SK-N-SH (cell line): ENCODE results near the gene ACVR1C. TPM values are rescaled to one million over a fixed set of nuclear protein-coding genes. Genes with fewer than 3 reads are reported as not detected.
"Not testable (repeated sequence)": the region's sequence is repeated elsewhere in the genome, so short reads cannot be mapped to it uniquely, and the experiment has no call there.

Source experiments
- CTCF ChIA-PET: fragments of 300-600, 350-600 bp; formaldehyde crosslinking; extraction: SDS; loops from one replicate; lab custom pipeline; 2021; lab: Yijun Ruan, JAX
- POLR2A ChIA-PET: fragments of 350-600 bp; sonication (Branson Sonifier 250); formaldehyde crosslinking; extraction: SDS; loops from one replicate; lab custom pipeline; 2020; ENCODE audit warnings: antibody characterized with exemption, inconsistent platforms; lab: Yijun Ruan, JAX
- DNase-seq: peaks from one replicate; pipeline ENCODE4 v3.0.0; 2012
- H2AFZ ChIP-seq: fragments of 200-600 bp; sonication (generic); 2 replicates; pipeline ENCODE4 v1.8.1; 2016; ENCODE audit warnings: antibody characterized with exemption, mild to moderate bottlenecking, low read depth
- H3F3A ChIP-seq: fragments of 200-600 bp; sonication (generic); replicated peaks from 2 replicates; pipeline ENCODE3; 2016; ENCODE audit warnings: antibody characterized with exemption, mild to moderate bottlenecking; ENCODE audit not compliant: insufficient read depth
- H3K27ac ChIP-seq, 2 experiments: fragments of 200-500 bp in 1 of 2; fragments of 200-600 bp in 1 of 2; sonication (Bioruptor generic) in 1 of 2; sonication (generic), shearing (Covaris generic) in 1 of 2; 2 replicates each; pipeline versions ENCODE4 v1.5.1 to v1.6.1; 2014 to 2016; ENCODE audit warnings: low read depth in 2 of 2, inconsistent platforms in 1 of 2, low read length in 1 of 2, mild to moderate bottlenecking in 1 of 2, mixed read lengths in 1 of 2
- H3K27me3 ChIP-seq: fragments of 200-600 bp; sonication (generic), shearing (Covaris generic); 2 replicates; pipeline ENCODE4 v1.6.1; 2016; ENCODE audit warnings: mixed run types; ENCODE audit not compliant: insufficient read depth
- H3K36me3 ChIP-seq, 2 experiments: fragments of 200-500 bp in 1 of 2; fragments of 200-600 bp in 1 of 2; sonication (Bioruptor generic) in 1 of 2; sonication (generic) in 1 of 2; replicated peaks in 1 of 2; 2 replicates each; pipeline versions ENCODE3 to v1.5.1; 2014 to 2016; ENCODE audit warnings: low read length in 1 of 2, mild to moderate bottlenecking in 1 of 2; ENCODE audit not compliant: insufficient read depth in 2 of 2, control insufficient read depth in 1 of 2
- H3K4me1 ChIP-seq, 2 experiments: fragments of 200-500 bp in 1 of 2; fragments of 200-600 bp in 1 of 2; sonication (Bioruptor generic) in 1 of 2; sonication (generic), shearing (Covaris generic) in 1 of 2; 2 replicates each; pipeline versions ENCODE4 v1.5.1 to v1.6.1; 2014 to 2016; ENCODE audit warnings: low read depth in 1 of 2, low read length in 1 of 2, mixed run types in 1 of 2; ENCODE audit not compliant: insufficient read depth in 2 of 2, control insufficient read depth in 1 of 2
- H3K4me2 ChIP-seq: fragments of 200-600 bp; sonication (generic), shearing (Covaris generic); 2 replicates; pipeline ENCODE4 v1.6.1; 2017; ENCODE audit warnings: mixed run types
- H3K4me3 ChIP-seq, 2 experiments: fragments of 200-500 bp in 1 of 2; fragments of 200-600 bp in 1 of 2; sonication (Bioruptor generic) in 1 of 2; sonication (generic), shearing (Covaris generic) in 1 of 2; 2 replicates each; pipeline versions ENCODE4 v1.5.1 to v1.8.1; 2014 to 2016; ENCODE audit warnings: low read depth in 2 of 2, inconsistent platforms in 1 of 2, low read length in 1 of 2, mild to moderate bottlenecking in 1 of 2, mixed read lengths in 1 of 2, moderate library complexity in 1 of 2
- H3K79me2 ChIP-seq: fragments of 200-600 bp; sonication (generic); 2 replicates; pipeline ENCODE4 v1.8.1; 2017; ENCODE audit warnings: mild to moderate bottlenecking; ENCODE audit not compliant: insufficient read depth
- H3K9ac ChIP-seq: fragments of 200-600 bp; sonication (generic); 2 replicates; pipeline ENCODE4 v1.6.1; 2017; ENCODE audit warnings: mixed run types
- H3K9me2 ChIP-seq: fragments of 200-600 bp; sonication (generic); 2 replicates; pipeline ENCODE4 v1.6.1; 2017; ENCODE audit warnings: mixed run types
- H3K9me3 ChIP-seq: fragments of 200-600 bp; sonication (generic); 2 replicates; pipeline ENCODE4 v1.6.1; 2017; ENCODE audit warnings: mixed run types, mild to moderate bottlenecking, moderate library complexity
- H4K20me1 ChIP-seq: fragments of 200-600 bp; sonication (generic); 2 replicates; pipeline ENCODE4 v1.6.1; 2017; ENCODE audit warnings: mild to moderate bottlenecking, mixed run types; ENCODE audit not compliant: insufficient read depth
- ELF1 ChIP-seq: IDR thresholded peaks from 2 replicates; pipeline ENCODE4 v1.4.0; 2012
- EZH2phosphoT487 ChIP-seq: fragments of 200-600 bp; sonication (generic); IDR thresholded peaks from 2 replicates; pipeline ENCODE4 v1.6.1; 2017; ENCODE audit warnings: low read depth, mixed run types, mild to moderate bottlenecking, antibody characterized with exemption, moderate library complexity, borderline replicate concordance
- FOXJ3 ChIP-seq: sonication (generic); formaldehyde crosslinking; IDR thresholded peaks from 2 replicates; pipeline ENCODE4 v1.5.1; 2020; ENCODE audit warnings: mild to moderate bottlenecking, missing genetic modification reagents
- MXI1 ChIP-seq: IDR thresholded peaks from 2 replicates; pipeline ENCODE4 v1.6.1; 2012; ENCODE audit warnings: mild to moderate bottlenecking, low read depth, low read length, improper control_type of control experiment
- NFIC ChIP-seq: IDR thresholded peaks from 2 replicates; pipeline ENCODE4 v1.4.0; 2012; ENCODE audit warnings: borderline replicate concordance
- NRF1 ChIP-seq: IDR thresholded peaks from 2 replicates; pipeline ENCODE4 v1.6.1; 2012; ENCODE audit warnings: low read depth, mild to moderate bottlenecking, low read length
- RAD21 ChIP-seq: IDR thresholded peaks from 2 replicates; pipeline ENCODE4 v1.6.1; 2012; ENCODE audit warnings: mild to moderate bottlenecking, low read length
- RXRA ChIP-seq: IDR thresholded peaks from 2 replicates; pipeline ENCODE4 v1.4.0; 2012; ENCODE audit warnings: low read depth, mild to moderate bottlenecking, borderline replicate concordance
- SIN3A ChIP-seq: IDR thresholded peaks from 2 replicates; pipeline ENCODE4 v1.6.1; 2012; ENCODE audit warnings: low read depth, mild to moderate bottlenecking, low read length, moderate library complexity, borderline replicate concordance
- SMC3 ChIP-seq: IDR thresholded peaks from 2 replicates; pipeline ENCODE4 v1.6.1; 2012; ENCODE audit warnings: low read depth, low read length, improper control_type of control experiment
- TAF1 ChIP-seq: IDR thresholded peaks from 2 replicates; pipeline ENCODE4 v1.6.1; 2012; ENCODE audit warnings: low read depth, mild to moderate bottlenecking, low read length, moderate library complexity, borderline replicate concordance
- WGBS: methylation state at CpG from one replicate; pipeline ENCODE4 v1.1.6; 2017; ENCODE audit warnings: low lambda C conversion rate; 5-methylcytosine and 5-hydroxymethylcytosine counted together
- polyA plus RNA-seq, 3 experiments: library from polyadenylated mRNA; depleted of rRNA; stranded (reverse); fragments of >200 nt; gene quantifications; 2 replicates each; pipeline ENCODE4 v1.2.3, GENCODE V29; 2012
- TF ChIP-seq, protein P1 (sequence below): fragments of 200-600 bp; sonication (generic); IDR thresholded peaks from 2 replicates; pipeline ENCODE4 v1.6.1; 2017; ENCODE audit warnings: antibody characterized with exemption, mild to moderate bottlenecking, moderate library complexity
- TF ChIP-seq, protein P2 (sequence below): IDR thresholded peaks from 2 replicates; pipeline ENCODE4 v1.4.0; 2012; ENCODE audit warnings: low read depth, borderline replicate concordance
- TF ChIP-seq, protein P3 (sequence below): IDR thresholded peaks from 2 replicates; pipeline ENCODE4 v1.4.0; 2012; ENCODE audit warnings: low read depth, borderline replicate concordance

The ACVR1C gene
- polyA plus RNA-seq, 1 of the 3 experiments (the other 2 are of a cell fraction), result 0.03 TPM

GRCh38 chr2:157514966-157515365, 113.7 kb downstream of the ACVR1C start:
- DNase-seq, H2AFZ ChIP-seq, H3K9me2 ChIP-seq, H3K4me1 ChIP-seq, CTCF ChIA-PET, H3K27me3 ChIP-seq, H4K20me1 ChIP-seq, H3K9me3 ChIP-seq, H3K27ac ChIP-seq, H3K9ac ChIP-seq, H3F3A ChIP-seq, H3K79me2 ChIP-seq, H3K4me3 ChIP-seq, H3K36me3 ChIP-seq, POLR2A ChIA-PET, H3K4me2 ChIP-seq: not testable (repeated sequence)
- 62% methylated on average over 15 of the region's 15 CpGs for WGBS

- peak; percentile 6 for DNase-seq
- H3F3A ChIP-seq, result no peaks in the 10 kb centered on the region
- no peaks in the 10 kb centered on the region for H3K9me3 ChIP-seq
- no peaks in the 10 kb centered on the region for H4K20me1 ChIP-seq
- no peak overlapping the region for H3K4me2 ChIP-seq
- H2AFZ ChIP-seq, result no peak overlapping the region
- WGBS, result 0% methylated on average over 2 of the region's 2 CpGs
- no peaks in the 10 kb centered on the region; the same call in 1 of the 2 replicates for H3K27me3 ChIP-seq
- POLR2A ChIA-PET, result no interaction called here
- H3K4me3 ChIP-seq, result no peak overlapping the region
- H3K4me1 ChIP-seq, result no peaks in the 10 kb centered on the region
- no peak overlapping the region for H3K27ac ChIP-seq
- TF ChIP-seq TAF1 (no peak), RAD21 (peak; percentile 22; the same call in 1 of the 2 replicates), NFIC (no peak), ELF1 (no peak)
- CTCF ChIA-PET, result interaction anchor here (0.9 to 2.0 kb wide), 4 partner anchors 12 to 504 kb away, joined by 3 to 6 read pairs (median 4); no protein-coding TSS in a partner anchor
- H3K9me2 ChIP-seq, result no peaks in the 10 kb centered on the region
- no peaks in the 10 kb centered on the region for H3K79me2 ChIP-seq
- H3K36me3 ChIP-seq, result no peaks in the 10 kb centered on the region
- no peak overlapping the region for H3K9ac ChIP-seq
Observed at GRCh38 chr2:157509744-157510143, 118.9 kb downstream of the ACVR1C start.

DNA sequence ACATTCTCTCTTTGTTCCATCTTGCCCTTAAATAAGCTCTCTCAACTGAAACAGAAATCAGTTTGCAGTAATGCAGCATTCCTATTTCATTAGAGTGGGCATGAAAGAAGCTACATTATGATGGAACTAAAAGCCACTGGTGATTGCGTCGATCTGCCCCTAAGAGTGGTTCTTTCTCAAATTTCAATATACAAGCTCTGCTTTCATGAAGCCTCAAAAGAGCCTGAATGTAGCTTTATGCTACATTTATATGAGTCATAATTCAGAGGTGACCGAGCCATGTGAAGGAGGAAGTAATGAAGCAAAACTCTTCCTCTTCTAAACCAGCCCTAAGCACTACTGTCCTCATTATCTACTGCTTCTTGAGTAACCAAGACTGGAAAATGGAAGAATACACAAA, 120.0 kb downstream of the ACVR1C start:
- H3K9me2 ChIP-seq, result no peaks in the 10 kb centered on the region
- no peaks in the 10 kb centered on the region; the same call in 1 of the 2 replicates for H3K27me3 ChIP-seq
- H3K4me2 ChIP-seq, result no peak overlapping the region
- no peak overlapping the region for H2AFZ ChIP-seq
- H3K4me1 ChIP-seq, result no peaks in the 10 kb centered on the region
- no peak for TF ChIP-seq SMC3
- TF ChIP-seq NRF1, result no peak
- no peak for TF ChIP-seq SIN3A
- TF ChIP-seq EZH2phosphoT487, result no peak
- TF ChIP-seq FOXJ3 (CRISPR knock-in tag), result no peak
- TF ChIP-seq, protein P1, sequence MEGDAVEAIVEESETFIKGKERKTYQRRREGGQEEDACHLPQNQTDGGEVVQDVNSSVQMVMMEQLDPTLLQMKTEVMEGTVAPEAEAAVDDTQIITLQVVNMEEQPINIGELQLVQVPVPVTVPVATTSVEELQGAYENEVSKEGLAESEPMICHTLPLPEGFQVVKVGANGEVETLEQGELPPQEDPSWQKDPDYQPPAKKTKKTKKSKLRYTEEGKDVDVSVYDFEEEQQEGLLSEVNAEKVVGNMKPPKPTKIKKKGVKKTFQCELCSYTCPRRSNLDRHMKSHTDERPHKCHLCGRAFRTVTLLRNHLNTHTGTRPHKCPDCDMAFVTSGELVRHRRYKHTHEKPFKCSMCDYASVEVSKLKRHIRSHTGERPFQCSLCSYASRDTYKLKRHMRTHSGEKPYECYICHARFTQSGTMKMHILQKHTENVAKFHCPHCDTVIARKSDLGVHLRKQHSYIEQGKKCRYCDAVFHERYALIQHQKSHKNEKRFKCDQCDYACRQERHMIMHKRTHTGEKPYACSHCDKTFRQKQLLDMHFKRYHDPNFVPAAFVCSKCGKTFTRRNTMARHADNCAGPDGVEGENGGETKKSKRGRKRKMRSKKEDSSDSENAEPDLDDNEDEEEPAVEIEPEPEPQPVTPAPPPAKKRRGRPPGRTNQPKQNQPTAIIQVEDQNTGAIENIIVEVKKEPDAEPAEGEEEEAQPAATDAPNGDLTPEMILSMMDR, result no peak
- TF ChIP-seq, protein P2, sequence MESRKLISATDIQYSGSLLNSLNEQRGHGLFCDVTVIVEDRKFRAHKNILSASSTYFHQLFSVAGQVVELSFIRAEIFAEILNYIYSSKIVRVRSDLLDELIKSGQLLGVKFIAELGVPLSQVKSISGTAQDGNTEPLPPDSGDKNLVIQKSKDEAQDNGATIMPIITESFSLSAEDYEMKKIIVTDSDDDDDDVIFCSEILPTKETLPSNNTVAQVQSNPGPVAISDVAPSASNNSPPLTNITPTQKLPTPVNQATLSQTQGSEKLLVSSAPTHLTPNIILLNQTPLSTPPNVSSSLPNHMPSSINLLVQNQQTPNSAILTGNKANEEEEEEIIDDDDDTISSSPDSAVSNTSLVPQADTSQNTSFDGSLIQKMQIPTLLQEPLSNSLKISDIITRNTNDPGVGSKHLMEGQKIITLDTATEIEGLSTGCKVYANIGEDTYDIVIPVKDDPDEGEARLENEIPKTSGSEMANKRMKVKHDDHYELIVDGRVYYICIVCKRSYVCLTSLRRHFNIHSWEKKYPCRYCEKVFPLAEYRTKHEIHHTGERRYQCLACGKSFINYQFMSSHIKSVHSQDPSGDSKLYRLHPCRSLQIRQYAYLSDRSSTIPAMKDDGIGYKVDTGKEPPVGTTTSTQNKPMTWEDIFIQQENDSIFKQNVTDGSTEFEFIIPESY, result no peak
- TF ChIP-seq, protein P3, sequence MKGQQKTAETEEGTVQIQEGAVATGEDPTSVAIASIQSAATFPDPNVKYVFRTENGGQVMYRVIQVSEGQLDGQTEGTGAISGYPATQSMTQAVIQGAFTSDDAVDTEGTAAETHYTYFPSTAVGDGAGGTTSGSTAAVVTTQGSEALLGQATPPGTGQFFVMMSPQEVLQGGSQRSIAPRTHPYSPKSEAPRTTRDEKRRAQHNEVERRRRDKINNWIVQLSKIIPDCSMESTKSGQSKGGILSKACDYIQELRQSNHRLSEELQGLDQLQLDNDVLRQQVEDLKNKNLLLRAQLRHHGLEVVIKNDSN, result no peak
- TF ChIP-seq TAF1, result no peak
- TF ChIP-seq MXI1, result no peak
- TF ChIP-seq RXRA, result no peak
- TF ChIP-seq, all 33 proteins: peak for 0
- Histone ChIP-seq H3K9me3 (no peaks in the 10 kb centered on the region), H3K27ac (no peak overlapping the region), H3K36me3 (no peaks in the 10 kb centered on the region), H4K20me1 (no peaks in the 10 kb centered on the region), H3K4me3 (no peak overlapping the region), H3K9ac (no peak overlapping the region), H3K79me2 (no peaks in the 10 kb centered on the region), H3F3A (no peaks in the 10 kb centered on the region)
- no peak for DNase-seq
- WGBS, result 11% methylated on average over 3 of the region's 3 CpGs
- ChIA-PET POLR2A (no interaction called here), CTCF (no interaction called here)
